GM12878 (cell line): ENCODE measurements around the gene ROR2. TPM values are rescaled to one million over a fixed set of nuclear protein-coding genes. Genes with fewer than 3 reads are reported as not detected.

Experiments used
- ATAC-seq: fragments of 200-7000 bp; cut with Tn5 transposase; 3 replicates; pipeline ENCODE4 v1.9.1; 2020; ENCODE audit warnings: mild to moderate bottlenecking, moderate library complexity
- BruUV-seq: library from RNA; stranded (reverse); fragments of 400-500 nt; replicated peaks from 2 replicates; lab custom pipeline; 2021; lab: Mats Ljungman, UMichigan
- CTCF ChIA-PET: fragments of 300-600 bp; sonication (Branson Sonifier 250); formaldehyde crosslinking; extraction: SDS; loops from one replicate; lab custom pipeline; 2021; ENCODE audit warnings: inconsistent platforms; lab: Yijun Ruan, JAX
- POLR2A ChIA-PET: fragments of 350-600 bp; formaldehyde crosslinking; extraction: SDS; loops from one replicate; lab custom pipeline; 2021; ENCODE audit warnings: inconsistent platforms; lab: Charles Lee
- RAD21 ChIA-PET: fragments of 300-600 bp; sonication (Branson Sonifier 250); formaldehyde crosslinking; loops from one replicate; lab custom pipeline; 2023; ENCODE audit warnings: antibody characterized with exemption; ENCODE audit not compliant: unreplicated experiment; lab: Charles Lee
- SMC1A ChIA-PET: fragments of 300-600 bp; sonication (Branson Sonifier 250); formaldehyde crosslinking; loops from one replicate; lab custom pipeline; 2023; ENCODE audit not compliant: unreplicated experiment, uncharacterized antibody; lab: Charles Lee
- DNase-seq: peaks from one replicate; pipeline ENCODE4 v3.0.0-alpha.2; 2011; ENCODE audit warnings: low read depth, low spot score
- FAIRE-seq: peaks from 3 replicates; lab custom pipeline; 2011; peaks lifted over from hg19 to GRCh38; lab: Jason Lieb, UNC
- H2AFZ ChIP-seq: 2 replicates; pipeline ENCODE4 v1.6.0; 2011; ENCODE audit warnings: low read depth, low read length, control low read depth; ENCODE audit not compliant: control insufficient read depth
- H3K27ac ChIP-seq: 2 replicates; pipeline ENCODE4 v1.5.1; 2011; ENCODE audit warnings: control low read depth; ENCODE audit not compliant: control insufficient read depth, insufficient read depth
- H3K27me3 ChIP-seq, 2 experiments: replicated peaks in 1 of 2; 2 replicates each; pipeline versions ENCODE4 v1.6.0 to v1.6.1; 2011; ENCODE audit warnings: low read length in 1 of 2; ENCODE audit not compliant: control insufficient read depth in 2 of 2, insufficient read depth in 2 of 2
- H3K36me3 ChIP-seq, 2 experiments: 2 replicates each; pipeline ENCODE4 v1.5.1; 2011; ENCODE audit warnings: low read length in 1 of 2; ENCODE audit not compliant: control insufficient read depth in 2 of 2, insufficient read depth in 2 of 2
- H3K4me1 ChIP-seq: 2 replicates; pipeline ENCODE4 v1.6.1; 2011; ENCODE audit warnings: mild to moderate bottlenecking, low read length, moderate library complexity, mixed read lengths; ENCODE audit not compliant: control insufficient read depth, insufficient read depth
- H3K4me2 ChIP-seq: 2 replicates; pipeline ENCODE4 v1.6.0; 2011; ENCODE audit warnings: control low read depth; ENCODE audit not compliant: control insufficient read depth, insufficient read depth
- H3K4me3 ChIP-seq: fragments of 200-600 bp; sonication (generic); 2 replicates; pipeline ENCODE4 v1.5.1; 2016
- H3K79me2 ChIP-seq: 2 replicates; pipeline ENCODE4 v1.6.0; 2011; ENCODE audit warnings: low read length; ENCODE audit not compliant: control insufficient read depth, insufficient read depth
- H3K9ac ChIP-seq: 2 replicates; pipeline ENCODE4 v1.8.0; 2011; ENCODE audit warnings: low read length, control low read depth, mixed read lengths; ENCODE audit not compliant: control insufficient read depth, insufficient read depth
- H3K9me3 ChIP-seq: replicated peaks from 3 replicates; pipeline ENCODE4 v1.5.1; 2011; ENCODE audit warnings: mild to moderate bottlenecking, low read length; ENCODE audit not compliant: control insufficient read depth, insufficient read depth
- H4K20me1 ChIP-seq: 2 replicates; pipeline ENCODE4 v1.6.0; 2011; ENCODE audit not compliant: control insufficient read depth, insufficient read depth
- CBX3 ChIP-seq: fragments of 200-600 bp; sonication (generic); IDR thresholded peaks from 2 replicates; pipeline ENCODE4 v1.6.1; 2016; ENCODE audit warnings: low read depth, borderline replicate concordance
- CHD4 ChIP-seq: fragments of 200-600 bp; sonication (generic); IDR thresholded peaks from 2 replicates; pipeline ENCODE4 v1.6.1; 2016; ENCODE audit warnings: mild to moderate bottlenecking
- EP300 ChIP-seq, 2 experiments: fragments of 150-350 bp in 1 of 2; IDR thresholded peaks; 2 replicates each; pipeline ENCODE4 v1.6.1; 2011 to 2012; ENCODE audit warnings: low read depth in 2 of 2, low read length in 2 of 2, borderline replicate concordance in 1 of 2, improper control_type of control experiment in 1 of 2, inconsistent platforms in 1 of 2; ENCODE audit not compliant: control insufficient read depth in 1 of 2
- KAT2A ChIP-seq: conservative IDR thresholded peaks from 2 replicates; pipeline ENCODE4 v1.6.1; 2011; ENCODE audit warnings: low read depth, low read length; ENCODE audit not compliant: control insufficient read depth
- MXI1 ChIP-seq: fragments of 150-350 bp; IDR thresholded peaks from 2 replicates; pipeline ENCODE4 v1.6.1; 2011; ENCODE audit warnings: low read depth, mild to moderate bottlenecking, inconsistent platforms, low read length, improper control_type of control experiment
- NFYB ChIP-seq: IDR thresholded peaks from 2 replicates; pipeline ENCODE4 v1.6.1; 2011; ENCODE audit warnings: low read depth, mild to moderate bottlenecking, low read length, improper control_type of control experiment, moderate library complexity; ENCODE audit not compliant: insufficient read depth
- NR2F1 ChIP-seq: fragments of 450-650 bp; conservative IDR thresholded peaks from 2 replicates; pipeline ENCODE4 v1.6.1; 2017; ENCODE audit warnings: mild to moderate bottlenecking
- PAX5 ChIP-seq: IDR thresholded peaks from 2 replicates; pipeline ENCODE4 v1.6.1; 2011; ENCODE audit warnings: low read depth, low read length, borderline replicate concordance
- PKNOX1 ChIP-seq: fragments of 450-650 bp; IDR thresholded peaks from 2 replicates; pipeline ENCODE4 v1.6.1; 2016; ENCODE audit warnings: mild to moderate bottlenecking
- RAD21 ChIP-seq: IDR thresholded peaks from 2 replicates; pipeline ENCODE4 v1.6.1; 2011; ENCODE audit warnings: mild to moderate bottlenecking, low read depth, low read length, moderate library complexity; ENCODE audit not compliant: insufficient read depth
- ZNF217 ChIP-seq: fragments of 450-650 bp; IDR thresholded peaks from 2 replicates; pipeline ENCODE4 v1.6.1; 2017; ENCODE audit warnings: antibody characterized with exemption, mild to moderate bottlenecking
- WGBS: methylation state at CpG from one replicate; pipeline ENCODE4 v1.1.6; 2016; ENCODE audit warnings: low lambda C conversion rate; ENCODE audit not compliant: insufficient replicate concordance, insufficient coverage; ENCODE audit errors: missing lambda C conversion rate; 5-methylcytosine and 5-hydroxymethylcytosine counted together
- in situ Hi-C: fragments of 300-500 bp; cut with MboI; formaldehyde crosslinking; loops from 9 replicates; pipeline ENCODE4 v1.14.3; 2018; ENCODE audit warnings: mixed read lengths
- intact Hi-C: fragments of 100-400 bp; cut with micrococcal nuclease; formaldehyde crosslinking; loops from one replicate; pipeline ENCODE4 v1.14.2; 2022; ENCODE audit not compliant: unreplicated experiment
- polyA plus RNA-seq, 11 experiments: library from polyadenylated mRNA; depleted of rRNA in 4 of 11; unstranded in 6 of 11; stranded (reverse) in 5 of 11; fragments of >200 nt; fragmentation: Nextera tagmentation in 4 of 11; fragmentation: Illumina TruSeq in 1 of 11; extraction: Ambion mirVana in 4 of 11; extraction: Trizol in 1 of 11; gene quantifications; 1 replicate in 1 of 11; 2 replicates in 10 of 11; pipeline versions ENCODE4 v1.2.1 to v1.2.3, GENCODE V29; 2011 to 2016; ENCODE audit warnings: inconsistent platforms in 2 of 11, missing spikeins in 2 of 11, low read depth in 1 of 11
- total RNA-seq, 4 experiments: library from RNA; depleted of rRNA in 3 of 4; stranded (reverse); fragments of >200 nt in 3 of 4; fragmentation: Illumina TruSeq in 1 of 4; extraction: Trizol in 1 of 4; gene quantifications; 2 replicates each; pipeline versions ENCODE4 v1.2.1 to v1.2.3, GENCODE V29; 2013 to 2021
- TF ChIP-seq, protein P1 (sequence below): fragments of 450-650 bp; formaldehyde crosslinking; IDR thresholded peaks from 2 replicates; pipeline ENCODE4 v1.5.0; 2022; ENCODE audit warnings: mild to moderate bottlenecking, missing genetic modification characterization

The ROR2 gene
- total and polyA plus RNA-seq, 10 of the 15 experiments (the other 5 are each of a cell fraction or from before 2014, with no cell fraction given): 0.03 to 0.05 TPM; not detected in 8

DNA sequence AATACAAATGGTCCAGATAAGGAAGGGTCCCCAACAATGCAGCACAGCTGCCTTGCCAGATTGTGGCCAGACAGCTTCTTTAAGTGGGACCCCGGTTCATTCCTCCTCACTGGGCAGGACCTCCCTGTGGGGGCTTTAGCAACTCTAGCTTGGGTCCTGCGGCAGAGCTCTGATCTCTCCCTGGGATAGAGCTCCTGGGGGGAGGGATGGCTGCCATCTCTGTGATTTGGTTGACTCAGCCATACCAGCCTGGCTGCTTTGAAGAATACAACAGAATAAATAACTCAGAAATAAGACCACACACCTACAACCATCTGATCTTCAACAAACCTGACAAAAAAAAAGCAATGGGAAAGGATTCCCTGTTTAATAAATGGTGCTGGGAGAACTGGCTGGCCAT, 22.7 kb upstream of the ROR2 start:
- no peaks in the 10 kb centered on the region for H3K36me3 ChIP-seq
- no peak overlapping the region for H3K27ac ChIP-seq
- CTCF ChIA-PET: no interaction called here
- H3K79me2 ChIP-seq: no peaks in the 10 kb centered on the region
- SMC1A ChIA-PET: no interaction called here
- no peaks in the 10 kb centered on the region for H3K4me1 ChIP-seq
- H3K27me3 ChIP-seq: no peaks in the 10 kb centered on the region
- in situ Hi-C loops (no loop called here), intact Hi-C loops (no loop called here)
- 41% methylated on average over 2 of the region's 2 CpGs for WGBS
- no peaks in the 10 kb centered on the region for H4K20me1 ChIP-seq
- no peak for ATAC-seq
- no peaks in the 10 kb centered on the region for H3K9me3 ChIP-seq
- DNase-seq: no peak
- H3K9ac ChIP-seq: no peak overlapping the region
- FAIRE-seq: no peak
- no peak overlapping the region for H3K4me2 ChIP-seq
- H3K4me3 ChIP-seq: no peak overlapping the region
- RAD21 ChIA-PET: no interaction called here
- TF ChIP-seq KAT2A: no peak
- no peak for TF ChIP-seq NR2F1
- no peak for TF ChIP-seq PKNOX1
- TF ChIP-seq ZNF217: no peak
- TF ChIP-seq EP300 (IDR thresholded peaks at IDR 0.05; ENCODE audit: borderline replicate concordance in 1 of 2, control insufficient read depth in 1 of 2, low read depth in 2 of 2, low read length in 2 of 2): no peak
- TF ChIP-seq MXI1: no peak
- POLR2A ChIA-PET: no interaction called here
- no TSS peak for BruUV-seq
- no peak overlapping the region for H2AFZ ChIP-seq

GRCh38 chr9:91972076-91972626, 22.1 kb upstream of the ROR2 start:
- TF ChIP-seq CBX3 (no peak), ZNF217 (no peak), RAD21 (no peak), NFYB (no peak), PAX5 (no peak), CHD4 (no peak)
- TF ChIP-seq, protein P1, sequence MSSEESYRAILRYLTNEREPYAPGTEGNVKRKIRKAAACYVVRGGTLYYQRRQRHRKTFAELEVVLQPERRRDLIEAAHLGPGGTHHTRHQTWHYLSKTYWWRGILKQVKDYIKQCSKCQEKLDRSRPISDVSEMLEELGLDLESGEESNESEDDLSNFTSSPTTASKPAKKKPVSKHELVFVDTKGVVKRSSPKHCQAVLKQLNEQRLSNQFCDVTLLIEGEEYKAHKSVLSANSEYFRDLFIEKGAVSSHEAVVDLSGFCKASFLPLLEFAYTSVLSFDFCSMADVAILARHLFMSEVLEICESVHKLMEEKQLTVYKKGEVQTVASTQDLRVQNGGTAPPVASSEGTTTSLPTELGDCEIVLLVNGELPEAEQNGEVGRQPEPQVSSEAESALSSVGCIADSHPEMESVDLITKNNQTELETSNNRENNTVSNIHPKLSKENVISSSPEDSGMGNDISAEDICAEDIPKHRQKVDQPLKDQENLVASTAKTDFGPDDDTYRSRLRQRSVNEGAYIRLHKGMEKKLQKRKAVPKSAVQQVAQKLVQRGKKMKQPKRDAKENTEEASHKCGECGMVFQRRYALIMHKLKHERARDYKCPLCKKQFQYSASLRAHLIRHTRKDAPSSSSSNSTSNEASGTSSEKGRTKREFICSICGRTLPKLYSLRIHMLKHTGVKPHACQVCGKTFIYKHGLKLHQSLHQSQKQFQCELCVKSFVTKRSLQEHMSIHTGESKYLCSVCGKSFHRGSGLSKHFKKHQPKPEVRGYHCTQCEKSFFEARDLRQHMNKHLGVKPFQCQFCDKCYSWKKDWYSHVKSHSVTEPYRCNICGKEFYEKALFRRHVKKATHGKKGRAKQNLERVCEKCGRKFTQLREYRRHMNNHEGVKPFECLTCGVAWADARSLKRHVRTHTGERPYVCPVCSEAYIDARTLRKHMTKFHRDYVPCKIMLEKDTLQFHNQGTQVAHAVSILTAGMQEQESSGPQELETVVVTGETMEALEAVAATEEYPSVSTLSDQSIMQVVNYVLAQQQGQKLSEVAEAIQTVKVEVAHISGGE (CRISPR knock-in tag): no peak
- DNase-seq (no peak), FAIRE-seq (no peak), ATAC-seq (no peak)
- Histone ChIP-seq H3K4me2 (no peak overlapping the region), H3K27me3 (no peaks in the 10 kb centered on the region), H3K4me3 (no peak overlapping the region), H3K79me2 (no peaks in the 10 kb centered on the region), H3K27ac (no peak overlapping the region), H3K4me1 (no peaks in the 10 kb centered on the region), H3K9ac (no peak overlapping the region), H3K36me3 (no peaks in the 10 kb centered on the region), H3K9me3 (no peaks in the 10 kb centered on the region), H4K20me1 (no peaks in the 10 kb centered on the region), H2AFZ (no peak overlapping the region)
- WGBS: 22% methylated on average over 4 of the region's 4 CpGs
- intact Hi-C loops (no loop called here), in situ Hi-C loops (no loop called here)
- CTCF ChIA-PET: no interaction called here
- POLR2A ChIA-PET: no interaction called here
- SMC1A ChIA-PET: no interaction called here
- RAD21 ChIA-PET: no interaction called here
- BruUV-seq: no TSS peak
